Panc1 (cell line): ENCODE data around the gene APOBR. TPM values are rescaled to one million over a fixed set of nuclear protein-coding genes. Genes with fewer than 3 reads are reported as not detected.

ENCODE experiments used
- ATAC-seq: fragments of 200-7000 bp; cut with Tn5 transposase; 2 replicates; pipeline ENCODE4 v1.9.1; 2020; ENCODE audit warnings: mild to moderate bottlenecking, moderate library complexity
- BruUV-seq: library from RNA; stranded (reverse); fragments of 400-500 nt; replicated peaks from 2 replicates; lab custom pipeline; 2021; lab: Mats Ljungman, UMichigan
- CTCF ChIA-PET: fragments of 300-600 bp; sonication (Branson Sonifier 250); formaldehyde crosslinking; loops from one replicate; lab custom pipeline; 2022; ENCODE audit warnings: antibody characterized with exemption; lab: Charles Lee
- POLR2A ChIA-PET: fragments of 300-600 bp; sonication (Branson Sonifier 250); formaldehyde crosslinking; loops from one replicate; lab custom pipeline; 2022; ENCODE audit warnings: antibody characterized with exemption; lab: Charles Lee
- DNase-seq: peaks from one replicate; pipeline ENCODE4 v3.0.0-alpha.2; 2010; ENCODE audit warnings: low read depth, low spot score
- H3K27ac ChIP-seq: 2 replicates; pipeline ENCODE4 v1.5.1; 2011; ENCODE audit warnings: mild to moderate bottlenecking, low read length, inconsistent platforms
- H3K27me3 ChIP-seq: fragments of 200-500 bp; sonication (Bioruptor generic); 2 replicates; pipeline ENCODE4 v1.6.0; 2014; ENCODE audit warnings: low read length, inconsistent platforms; ENCODE audit not compliant: control insufficient read depth, insufficient read depth
- H3K36me3 ChIP-seq: fragments of 200-500 bp; sonication (Bioruptor generic); 2 replicates; pipeline ENCODE4 v1.5.1; 2014; ENCODE audit warnings: inconsistent platforms, mild to moderate bottlenecking, low read length, moderate library complexity; ENCODE audit not compliant: control insufficient read depth, insufficient read depth
- H3K4me1 ChIP-seq: 2 replicates; pipeline ENCODE4 v1.5.1; 2011; ENCODE audit warnings: inconsistent platforms, mild to moderate bottlenecking, low read length, moderate library complexity; ENCODE audit not compliant: control insufficient read depth, insufficient read depth
- H3K4me3 ChIP-seq, 2 experiments: 2 replicates each; pipeline ENCODE4 v1.5.1; 2011 to 2012; ENCODE audit warnings: low read depth in 2 of 2, low read length in 2 of 2, mild to moderate bottlenecking in 2 of 2, inconsistent platforms in 1 of 2, moderate library complexity in 1 of 2
- H3K9me3 ChIP-seq: fragments of 200-500 bp; sonication (Bioruptor generic); 2 replicates; pipeline ENCODE4 v1.5.1; 2014; ENCODE audit warnings: low read depth, mild to moderate bottlenecking, inconsistent platforms, low read length, moderate library complexity; ENCODE audit not compliant: control insufficient read depth, insufficient read depth
- POLR2AphosphoS5 ChIP-seq: IDR thresholded peaks from 2 replicates; pipeline ENCODE4 v1.6.1; 2012; ENCODE audit warnings: mild to moderate bottlenecking, low read depth, low read length, moderate library complexity
- REST ChIP-seq, 2 experiments: IDR thresholded peaks; 2 replicates each; pipeline ENCODE4 v1.6.1; 2011 to 2012; ENCODE audit warnings: low read depth in 2 of 2, control low read depth in 1 of 2, low read length in 1 of 2, mild to moderate bottlenecking in 1 of 2, moderate library complexity in 1 of 2; ENCODE audit not compliant: insufficient read depth in 1 of 2
- SIN3A ChIP-seq: IDR thresholded peaks from 2 replicates; pipeline ENCODE4 v1.6.1; 2012; ENCODE audit warnings: low read depth, mild to moderate bottlenecking, low read length, moderate library complexity, borderline replicate concordance; ENCODE audit not compliant: insufficient read depth
- TCF7L2 ChIP-seq: IDR thresholded peaks from 2 replicates; pipeline ENCODE4 v1.6.1; 2011; ENCODE audit warnings: mild to moderate bottlenecking, low read depth, low read length, inconsistent platforms
- in situ Hi-C: cut with HindIII; loops from 2 replicates; pipeline ENCODE4 v1.10.0; 2016; ENCODE audit warnings: low sequenced_read_pairs, low pct_unique_long_range_greater_than_20kb
- intact Hi-C: fragments of 100-400 bp; cut with micrococcal nuclease; formaldehyde crosslinking; loops from one replicate; pipeline ENCODE4 v1.10.0; 2022; ENCODE audit not compliant: unreplicated experiment
- total RNA-seq: library from RNA; stranded (reverse); gene quantifications from one replicate; pipeline ENCODE4 v1.2.1, GENCODE V29; 2021; ENCODE audit not compliant: unreplicated experiment
- TF ChIP-seq, protein P1 (sequence below): fragments of 450-650 bp; IDR thresholded peaks from 2 replicates; pipeline ENCODE4 v1.5.1; 2017; ENCODE audit warnings: mild to moderate bottlenecking

APOBR gene
- total RNA-seq, 1 experiment from 2014 or later, result 0.13 TPM

- H3K27ac ChIP-seq, result no peak overlapping the region
- no peaks in the 10 kb centered on the region for H3K9me3 ChIP-seq
- no peaks in the 10 kb centered on the region for H3K36me3 ChIP-seq
- in situ Hi-C loops, result no loop called here
- H3K4me1 ChIP-seq, result no peaks in the 10 kb centered on the region
- ATAC-seq (no peak), DNase-seq (no peak)
- TF ChIP-seq, protein P1, sequence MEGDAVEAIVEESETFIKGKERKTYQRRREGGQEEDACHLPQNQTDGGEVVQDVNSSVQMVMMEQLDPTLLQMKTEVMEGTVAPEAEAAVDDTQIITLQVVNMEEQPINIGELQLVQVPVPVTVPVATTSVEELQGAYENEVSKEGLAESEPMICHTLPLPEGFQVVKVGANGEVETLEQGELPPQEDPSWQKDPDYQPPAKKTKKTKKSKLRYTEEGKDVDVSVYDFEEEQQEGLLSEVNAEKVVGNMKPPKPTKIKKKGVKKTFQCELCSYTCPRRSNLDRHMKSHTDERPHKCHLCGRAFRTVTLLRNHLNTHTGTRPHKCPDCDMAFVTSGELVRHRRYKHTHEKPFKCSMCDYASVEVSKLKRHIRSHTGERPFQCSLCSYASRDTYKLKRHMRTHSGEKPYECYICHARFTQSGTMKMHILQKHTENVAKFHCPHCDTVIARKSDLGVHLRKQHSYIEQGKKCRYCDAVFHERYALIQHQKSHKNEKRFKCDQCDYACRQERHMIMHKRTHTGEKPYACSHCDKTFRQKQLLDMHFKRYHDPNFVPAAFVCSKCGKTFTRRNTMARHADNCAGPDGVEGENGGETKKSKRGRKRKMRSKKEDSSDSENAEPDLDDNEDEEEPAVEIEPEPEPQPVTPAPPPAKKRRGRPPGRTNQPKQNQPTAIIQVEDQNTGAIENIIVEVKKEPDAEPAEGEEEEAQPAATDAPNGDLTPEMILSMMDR, result no peak
- no peak for TF ChIP-seq POLR2AphosphoS5
- TF ChIP-seq TCF7L2, result no peak
- TF ChIP-seq SIN3A, result no peak
- TF ChIP-seq REST (IDR thresholded peaks at IDR 0.05; ENCODE audit: insufficient read depth in 1 of 2, low read depth in 2 of 2, low read length in 1 of 2), result no peak
- ChIA-PET POLR2A (interaction anchor here (0.5 kb wide), 1 partner anchor 52 kb away, joined by 4 read pairs; no protein-coding TSS in a partner anchor), CTCF (no interaction called here)
- BruUV-seq, result no TSS peak
- intact Hi-C loops, result no loop called here
- H3K4me3 ChIP-seq, result no peak overlapping the region
- H3K27me3 ChIP-seq, result no peaks in the 10 kb centered on the region
Measured at GRCh38 chr16:28497861-28498599, 3.6 kb downstream of the APOBR start.

- Histone ChIP-seq H3K36me3 (no peaks in the 10 kb centered on the region), H3K4me3 (no peak overlapping the region), H3K4me1 (0 out of 2 replicates have a peak, but pooled peaks cover 2% of the 10 kb centered on the region), H3K9me3 (no peaks in the 10 kb centered on the region), H3K27ac (no peak overlapping the region), H3K27me3 (no peaks in the 10 kb centered on the region)
- ATAC-seq, result no peak
- CTCF ChIA-PET, result no interaction called here
- BruUV-seq, result no TSS peak
- intact Hi-C loops (no loop called here), in situ Hi-C loops (no loop called here)
- DNase-seq, result no peak
- POLR2A ChIA-PET, result no interaction called here
- no peak for TF ChIP-seq TCF7L2
- no peak for TF ChIP-seq REST (IDR thresholded peaks at IDR 0.05; ENCODE audit: insufficient read depth in 1 of 2, low read depth in 2 of 2, low read length in 1 of 2)
- no peak for TF ChIP-seq SIN3A
- no peak for TF ChIP-seq POLR2AphosphoS5
- TF ChIP-seq, protein P1, result no peak
Measured at GRCh38 chr16:28498666-28499381, 4.4 kb downstream of the APOBR start.
